Stimulated activated CD4-positive, alpha-beta T cell treated with anti-CD3 and anti-CD28 coated beads, Interleukin-2, amount 100 ng/mL, for 24 hours (primary cell): ENCODE results near the gene PCMT1.
"Not testable (repeated sequence)": the region's sequence is repeated elsewhere in the genome, so short reads cannot be mapped to it uniquely, and the experiment has no call there.

Experiments used
- DNase-seq, 2 donors: peaks; one replicate each; pipeline ENCODE4 v3.0.0-alpha.2; 2020

Gene PCMT1

DNA sequence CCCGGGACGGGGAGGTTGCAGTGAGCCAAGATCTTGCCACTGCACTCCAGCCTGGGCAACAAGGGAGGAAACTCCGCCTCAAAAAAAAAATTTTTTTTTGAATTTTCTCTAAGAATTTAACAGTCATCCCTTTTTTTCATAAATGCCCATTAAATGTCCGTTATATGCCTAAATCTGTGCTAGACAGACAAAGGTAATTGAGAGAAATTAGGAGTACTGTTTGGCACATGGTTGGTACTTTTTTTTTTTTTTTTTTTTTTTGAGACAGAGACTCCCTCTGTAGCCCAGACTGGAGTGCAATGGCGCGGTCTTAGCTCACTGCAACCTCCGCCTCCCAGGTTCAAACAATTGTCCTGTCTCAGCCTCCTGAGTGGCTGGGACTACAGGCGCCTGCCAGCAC is 1.7 kb downstream of the PCMT1 start:
- DNase-seq, result no peak

DNA sequence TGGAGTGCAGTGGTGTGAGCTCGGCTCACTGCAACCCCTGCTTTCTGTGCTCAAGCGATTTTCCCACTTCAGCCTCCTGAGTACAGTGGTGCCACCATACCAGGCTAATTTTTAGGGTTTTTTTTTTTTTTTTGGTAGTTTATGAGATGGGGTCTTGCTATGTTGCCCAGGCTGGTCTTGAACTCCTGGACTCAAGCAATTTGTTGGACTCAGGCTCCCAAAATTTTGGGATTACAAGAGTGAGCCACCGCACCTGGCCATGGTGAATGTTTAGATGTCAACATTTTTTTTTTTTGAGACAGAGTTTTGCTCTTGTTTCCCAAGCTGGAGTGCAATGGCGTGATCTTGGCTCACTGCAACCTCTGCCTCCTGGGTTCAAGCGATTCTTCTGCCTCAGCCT is 2.4 kb downstream of the PCMT1 start:
- not testable (repeated sequence) for DNase-seq

DNA sequence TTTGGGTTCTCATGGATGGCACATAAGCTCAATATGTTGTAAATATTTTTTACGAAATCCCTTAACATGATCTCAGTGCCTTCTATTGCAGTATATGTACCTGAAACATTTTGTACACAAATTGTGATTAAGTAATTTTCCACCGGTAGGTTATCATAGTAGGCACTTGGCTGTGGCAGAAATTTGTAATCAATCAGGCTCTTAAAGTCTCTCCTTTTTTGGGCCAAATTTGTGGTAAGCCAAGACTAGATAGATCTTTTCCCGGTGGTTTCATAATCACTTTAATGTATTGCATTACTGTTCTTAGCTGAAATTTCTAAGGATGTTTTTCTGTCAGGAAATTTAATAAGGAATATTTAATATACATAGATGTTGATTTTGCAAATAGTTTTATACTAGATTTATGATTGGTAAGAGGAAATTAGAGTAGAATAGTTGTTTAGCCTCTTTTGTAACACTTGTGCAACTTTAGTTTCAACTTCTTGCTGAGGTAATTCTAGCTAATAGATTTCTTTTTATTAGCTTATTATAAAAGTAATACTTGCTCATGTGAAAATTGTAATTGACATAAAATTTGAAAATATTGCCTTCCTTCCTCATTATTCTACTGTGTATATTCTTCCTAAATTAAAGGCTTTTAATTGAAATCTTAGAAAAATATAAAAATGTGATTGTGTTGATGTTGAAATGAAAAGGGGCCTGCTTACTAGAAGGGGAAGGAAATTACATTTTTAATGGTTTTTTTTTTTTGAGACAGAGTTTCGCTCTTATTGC is 3.2 kb downstream of the PCMT1 start:
- no peak for DNase-seq

DNA sequence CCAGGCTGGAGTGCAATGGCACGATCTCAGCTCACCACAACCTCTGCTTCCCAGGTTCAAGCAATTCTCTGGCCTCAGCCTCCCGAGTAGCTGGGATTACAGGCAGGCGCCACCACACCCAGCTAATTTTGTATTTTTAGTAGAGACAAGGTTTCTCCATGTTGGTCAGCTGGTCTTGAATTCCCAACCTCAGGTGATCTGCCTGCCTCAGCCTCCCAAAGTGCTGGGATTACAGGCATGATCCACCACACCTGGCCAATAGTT is 3.8 kb downstream of the PCMT1 start:
- not testable (repeated sequence) for DNase-seq

GRCh38 chr6:149754548-149754947 is 5.0 kb downstream of the PCMT1 start:
- no peak for DNase-seq

- no peak for DNase-seq
These were observed 6.0 kb downstream of the PCMT1 start for GRCh38 chr6:149755300-149756260.

GRCh38 chr6:149756261-149756636 is 6.7 kb downstream of the PCMT1 start:
- DNase-seq, result no peak

GRCh38 chr6:149761438-149761837 is 11.9 kb downstream of the PCMT1 start:
- no peak for DNase-seq

GRCh38 chr6:149763866-149764265 is 14.3 kb downstream of the PCMT1 start:
- no peak for DNase-seq

DNA sequence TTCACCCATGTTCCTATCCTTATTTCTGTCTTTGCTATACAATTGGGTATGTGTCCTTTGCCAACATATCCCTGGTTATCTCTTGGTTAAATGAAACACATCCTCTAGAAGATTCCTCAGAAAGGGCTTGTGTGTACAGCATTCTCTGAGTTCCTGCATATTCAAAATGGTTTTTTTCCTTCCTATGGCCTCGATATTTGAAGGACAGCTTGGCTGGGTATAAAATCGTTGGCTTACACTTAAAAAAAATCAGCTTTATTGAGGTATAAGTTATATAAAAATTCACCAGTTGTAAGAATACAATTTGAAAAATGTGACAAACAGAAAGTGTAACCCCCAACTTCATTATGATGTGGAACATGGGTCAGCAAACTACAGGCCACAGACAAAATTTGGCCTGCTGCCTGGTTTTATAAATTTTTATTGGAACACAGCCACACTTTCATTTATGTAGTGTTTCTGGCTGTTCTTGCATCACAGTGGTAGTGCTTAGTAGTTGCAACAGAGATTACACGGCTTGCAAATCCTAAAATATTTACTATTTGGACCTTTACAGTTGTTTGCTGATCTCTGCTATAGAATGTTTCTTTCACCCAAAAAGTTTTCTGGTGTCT is 16.7 kb downstream of the PCMT1 start:
- no peak for DNase-seq

DNA sequence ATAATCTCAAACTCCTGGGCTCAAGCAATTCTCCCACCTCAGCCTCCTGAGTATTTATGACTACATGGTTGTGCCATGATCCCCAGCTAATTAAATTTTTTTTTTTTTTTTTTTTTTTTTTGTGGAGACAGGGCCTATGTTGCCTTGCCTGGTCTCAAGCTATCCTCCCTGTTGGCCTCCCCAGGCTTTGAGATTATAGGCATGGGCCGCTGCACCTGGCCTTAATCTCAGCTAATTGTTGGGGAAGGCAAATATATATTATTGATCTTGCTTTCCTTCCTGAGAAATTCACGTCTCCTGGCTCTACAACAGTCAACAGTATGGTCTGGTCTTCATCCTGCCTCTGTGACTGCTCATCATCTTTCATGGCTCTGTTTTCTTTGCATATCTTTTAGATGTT is 20.1 kb downstream of the PCMT1 start:
- no peak for DNase-seq

- no peak for DNase-seq
These were observed 21.6 kb downstream of the PCMT1 start for GRCh38 chr6:149771185-149771584.

- no peak for DNase-seq
These were observed 22.4 kb downstream of the PCMT1 start for GRCh38 chr6:149771925-149772324.

DNA sequence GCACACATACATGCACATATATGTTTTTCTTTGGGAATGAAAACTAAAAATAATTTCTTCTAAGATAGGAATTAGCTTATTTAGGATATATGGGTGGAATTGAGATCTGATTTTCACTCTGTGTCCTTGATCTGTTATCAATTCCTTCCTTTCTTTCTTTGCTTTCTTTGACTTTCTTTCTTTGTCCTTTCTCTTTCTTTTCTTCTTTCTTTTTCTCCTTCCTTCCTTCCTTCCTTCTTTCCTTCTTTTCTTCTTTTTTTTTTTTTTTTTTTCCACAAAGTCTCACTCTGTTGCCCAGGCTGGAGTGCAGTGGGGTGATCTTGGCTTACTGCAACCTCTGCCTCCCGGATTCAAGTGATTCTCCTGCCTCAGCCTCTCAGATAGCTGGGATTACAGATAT is 28.1 kb downstream of the PCMT1 start:
- no peak for DNase-seq

DNA sequence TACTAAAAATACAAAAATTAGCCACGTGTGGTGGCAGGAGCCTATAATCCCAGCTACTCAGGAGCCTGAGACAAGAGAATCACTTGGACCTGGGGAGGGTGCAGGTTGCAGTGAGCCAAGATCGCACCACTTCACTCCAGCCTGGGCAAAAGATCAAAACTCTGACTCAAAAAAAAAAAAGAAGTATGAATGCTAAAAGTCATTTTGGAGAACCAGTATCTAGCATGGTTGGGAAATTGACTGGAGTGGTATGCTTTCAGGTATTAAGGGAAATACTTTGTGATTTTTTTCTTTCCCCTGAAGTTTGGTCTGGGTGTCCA is 30.1 kb downstream of the PCMT1 start:
- no peak for DNase-seq

DNA sequence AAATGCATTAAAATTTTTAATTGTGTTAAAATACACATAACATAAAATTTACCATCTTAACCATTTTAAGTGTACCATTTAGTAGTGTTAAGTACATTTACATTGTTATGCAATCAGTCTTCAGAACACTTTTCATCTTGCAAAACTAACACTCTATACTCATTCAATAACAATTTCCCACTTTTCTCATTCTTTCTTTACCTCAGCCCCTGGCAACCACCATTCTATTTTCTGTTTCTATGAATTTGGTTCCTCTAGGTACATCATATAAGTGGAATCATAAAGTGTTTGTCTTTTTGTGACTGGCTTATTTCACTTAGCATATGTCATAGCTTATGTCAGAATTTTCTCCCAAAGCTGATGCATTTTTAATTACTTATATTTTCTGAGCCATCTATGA is 32.2 kb downstream of the PCMT1 start:
- DNase-seq, result no peak

DNA sequence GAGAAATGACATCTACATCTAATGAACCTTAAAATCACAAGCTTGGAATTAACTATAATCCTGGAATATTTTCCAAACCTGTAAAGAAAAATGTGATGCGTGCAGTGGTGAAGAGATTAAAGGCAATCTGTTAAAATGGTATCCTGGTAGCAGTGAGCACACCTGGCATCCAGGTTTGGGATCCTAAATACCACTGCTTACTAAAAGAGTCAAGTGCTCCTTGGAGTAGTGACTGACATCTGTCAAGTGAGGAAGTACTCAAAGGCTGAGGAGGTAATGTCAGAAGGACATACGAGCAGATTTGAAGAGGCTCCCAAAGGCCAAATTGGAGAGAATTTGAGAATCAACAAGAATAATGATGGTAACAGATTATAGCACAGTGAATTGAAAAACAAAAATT is 32.8 kb downstream of the PCMT1 start:
- no peak for DNase-seq

DNA sequence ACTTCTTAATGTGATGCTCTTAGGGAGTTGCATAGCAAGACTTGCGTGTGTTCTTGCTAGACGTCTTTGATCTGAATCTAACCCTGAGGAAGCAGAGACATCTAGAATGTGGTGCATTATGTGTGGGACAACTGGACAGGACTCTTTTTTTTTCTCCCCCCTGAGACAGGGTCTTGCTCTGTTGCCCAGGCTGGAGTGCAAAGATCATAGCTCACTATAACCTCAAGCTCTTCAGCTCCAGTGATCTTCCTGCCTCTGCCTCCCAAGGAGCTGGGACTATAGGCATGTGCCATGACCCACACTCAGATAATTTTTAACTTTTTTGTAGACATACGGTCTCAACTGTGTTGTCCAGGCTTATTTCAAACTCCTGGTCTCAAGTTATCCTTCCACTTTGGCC is 34.0 kb downstream of the PCMT1 start:
- DNase-seq, result no peak

DNA sequence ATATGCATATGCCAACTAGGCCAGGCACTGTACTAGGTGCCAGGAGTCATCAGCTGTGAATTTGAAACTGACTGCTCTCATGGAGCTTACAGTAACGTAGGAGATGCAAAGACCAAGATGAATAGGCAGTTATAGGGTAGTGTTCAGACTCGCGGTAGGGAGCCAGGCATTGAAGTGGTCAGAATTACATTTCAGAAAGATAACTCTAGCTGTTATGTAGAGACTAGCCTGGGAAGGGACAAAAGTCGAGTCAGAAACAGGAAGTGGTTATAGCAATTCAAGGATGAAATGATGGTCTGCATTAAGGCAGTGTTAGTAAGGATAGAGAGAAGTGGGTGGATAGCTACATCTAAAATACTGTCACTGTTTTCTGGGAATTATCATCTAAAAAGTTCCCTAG is 56.6 kb downstream of the PCMT1 start:
- DNase-seq, result no peak

- DNase-seq, result no peak
These were observed 60.3 kb downstream of the PCMT1 start for GRCh38 chr6:149809798-149810197.

- DNase-seq, result no peak
These were observed 63.8 kb downstream of the PCMT1 start for GRCh38 chr6:149813351-149813750.

DNA sequence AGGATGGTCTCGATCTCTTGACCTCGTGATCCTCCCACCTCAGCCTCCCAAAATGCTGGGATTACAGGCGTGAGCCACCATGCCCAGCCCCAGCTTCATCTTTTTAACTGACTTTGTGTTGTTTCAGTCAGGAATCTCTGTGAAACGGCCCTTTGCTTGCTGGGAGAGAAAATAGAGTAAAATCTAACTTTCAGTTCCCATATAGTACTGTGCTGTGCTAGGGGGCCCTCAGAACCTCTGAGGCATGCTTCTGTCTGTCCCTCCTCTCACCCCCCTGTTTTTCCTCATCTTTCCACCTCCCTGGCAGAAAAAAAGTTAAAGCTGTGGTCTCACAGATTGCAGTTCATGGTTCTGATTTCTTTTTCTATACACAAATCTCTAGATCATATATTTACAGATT is 66.2 kb downstream of the PCMT1 start:
- DNase-seq, result no peak

GRCh38 chr6:149820506-149820905 is 71.0 kb downstream of the PCMT1 start:
- no peak for DNase-seq

- DNase-seq, result no peak
These were observed 72.0 kb downstream of the PCMT1 start for GRCh38 chr6:149821492-149821891.
